ENCODE measurements around the gene AQP11. TPM values are rescaled to one million over a fixed set of nuclear protein-coding genes. Genes with fewer than 3 reads are reported as not detected.

The AQP11 gene
- total and polyA plus RNA-seq, 5 experiments from 2014 or later = 0.92 to 1.4 (median 1.1) TPM

DNA sequence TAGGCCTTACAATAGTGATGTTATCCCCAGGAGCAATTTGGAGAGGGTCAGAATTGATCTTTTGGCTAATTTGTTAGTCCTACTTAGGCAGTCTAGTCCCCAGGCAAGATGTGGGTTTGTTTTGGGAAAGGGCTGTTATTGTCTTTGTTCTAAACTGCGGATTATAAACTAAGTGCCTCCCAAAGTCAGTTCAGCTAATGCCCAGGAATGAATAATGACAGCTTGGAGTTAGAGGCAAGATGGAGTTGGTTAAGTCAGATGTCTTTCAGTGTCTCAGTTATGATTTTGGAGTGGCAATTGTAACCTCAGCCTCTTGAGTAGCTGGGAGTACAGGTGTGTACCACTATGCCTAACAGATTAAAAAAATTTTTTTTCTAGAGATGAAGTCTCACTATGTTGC lies 55.1 kb downstream of the AQP11 start:
- peaks cover 0 to 4% (median 3%) of the 10 kb centered on the region in 9 donors for H3K9me3 Mint-ChIP-seq
- no peak for DNase-seq
- peaks cover 0 to 24% (median 11%) of the 10 kb centered on the region in 5 donors for H3K27me3 Mint-ChIP-seq
- no peak overlapping the region for H3K4me3 Mint-ChIP-seq
- H3K4me1 Mint-ChIP-seq = no peaks in the 10 kb centered on the region
- POLR2A ChIA-PET = no interaction called here
- H3K27ac Mint-ChIP-seq = no peak overlapping the region
- H3K36me3 Mint-ChIP-seq = peaks cover 0 to 4% (median 4%) of the 10 kb centered on the region in 3 donors
- ATAC-seq = no peak

GRCh38 chr11:77647654-77648305 lies 58.0 kb downstream of the AQP11 start:
- POLR2A ChIA-PET = no interaction called here
- H3K27me3 Mint-ChIP-seq = peaks cover 0 to 24% (median 11%) of the 10 kb centered on the region in 5 donors

DNA sequence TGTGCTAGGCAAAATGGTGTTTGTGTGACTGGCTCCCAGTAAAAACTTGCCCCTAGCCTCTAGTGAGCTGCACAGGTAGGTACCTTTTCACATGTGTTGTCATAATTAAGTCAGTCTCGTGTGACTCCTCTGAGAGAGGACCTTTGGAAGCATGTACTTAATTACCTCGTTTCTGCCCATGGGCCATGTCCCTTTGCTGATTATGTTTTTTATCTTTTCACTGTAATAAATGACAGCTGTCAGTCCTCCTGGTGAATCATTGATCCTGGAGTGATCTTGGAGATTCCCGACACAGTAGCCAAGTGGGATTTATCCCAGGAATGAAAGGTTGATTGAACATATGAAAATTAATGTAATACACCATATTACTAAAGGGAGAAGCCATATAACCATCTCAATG lies 60.4 kb downstream of the AQP11 start:
- ATAC-seq = no peak
- Mint-ChIP-seq H3K4me3 (no peak overlapping the region), H3K36me3 (no peaks in the 10 kb centered on the region), H3K4me1 (no peaks in the 10 kb centered on the region), H3K27ac (no peak overlapping the region), H3K9me3 (no peaks in the 10 kb centered on the region), H3K27me3 (peaks cover 0 to 14% (median 8%) of the 10 kb centered on the region in 5 donors)
- POLR2A ChIA-PET = no interaction called here
- DNase-seq = no peak

More at GRCh38 chr11:77647654-77648305, 58.0 kb downstream of the AQP11 start:
- Mint-ChIP-seq H3K4me3 (no peak overlapping the region), H3K36me3 (no peaks in the 10 kb centered on the region), H3K4me1 (no peaks in the 10 kb centered on the region), H3K9me3 (no peaks in the 10 kb centered on the region), H3K27ac (no peak overlapping the region)
- ATAC-seq (no peak), DNase-seq (no peak)

- ATAC-seq (no peak), DNase-seq (no peak)
- no peaks in the 10 kb centered on the region for H3K36me3 Mint-ChIP-seq
- peaks cover 0 to 3% (median 0%) of the 10 kb centered on the region in 5 donors for H3K27me3 Mint-ChIP-seq
- no peaks in the 10 kb centered on the region for H3K4me1 Mint-ChIP-seq
- POLR2A ChIA-PET = no interaction called here
- H3K27ac Mint-ChIP-seq = no peak overlapping the region
- H3K4me3 Mint-ChIP-seq = no peak overlapping the region
- H3K9me3 Mint-ChIP-seq = no peaks in the 10 kb centered on the region
Observed at GRCh38 chr11:77654770-77655434, 65.1 kb downstream of the AQP11 start.

DNA sequence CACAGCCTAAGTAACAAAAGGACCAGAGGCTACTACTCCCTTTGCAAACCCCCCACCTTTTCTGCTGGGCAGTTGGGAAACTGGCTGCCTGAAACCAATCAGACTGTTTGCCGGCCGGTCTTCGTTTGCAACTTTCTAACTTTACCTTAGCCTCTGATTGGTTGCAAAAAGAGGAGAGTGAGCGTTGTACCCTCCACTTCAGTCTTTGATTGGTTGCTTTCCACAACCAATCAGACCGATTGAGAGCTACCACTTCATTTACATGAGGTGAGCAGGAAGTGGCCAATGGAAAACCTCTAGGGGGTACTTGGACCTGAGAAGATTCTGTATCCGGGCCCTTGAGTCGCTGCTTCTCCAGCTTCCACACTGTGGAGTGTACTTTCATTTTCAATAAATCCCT lies 66.6 kb downstream of the AQP11 start:
- H3K36me3 Mint-ChIP-seq = no peaks in the 10 kb centered on the region
- peaks cover 0 to 8% (median 0%) of the 10 kb centered on the region in 4 donors for H3K4me1 Mint-ChIP-seq
- ATAC-seq = no peak
- no peak overlapping the region for H3K4me3 Mint-ChIP-seq
- H3K9me3 Mint-ChIP-seq = no peaks in the 10 kb centered on the region
- no peak overlapping the region for H3K27ac Mint-ChIP-seq
- DNase-seq = no peak
- POLR2A ChIA-PET = no interaction called here
- no peaks in the 10 kb centered on the region for H3K27me3 Mint-ChIP-seq

DNA sequence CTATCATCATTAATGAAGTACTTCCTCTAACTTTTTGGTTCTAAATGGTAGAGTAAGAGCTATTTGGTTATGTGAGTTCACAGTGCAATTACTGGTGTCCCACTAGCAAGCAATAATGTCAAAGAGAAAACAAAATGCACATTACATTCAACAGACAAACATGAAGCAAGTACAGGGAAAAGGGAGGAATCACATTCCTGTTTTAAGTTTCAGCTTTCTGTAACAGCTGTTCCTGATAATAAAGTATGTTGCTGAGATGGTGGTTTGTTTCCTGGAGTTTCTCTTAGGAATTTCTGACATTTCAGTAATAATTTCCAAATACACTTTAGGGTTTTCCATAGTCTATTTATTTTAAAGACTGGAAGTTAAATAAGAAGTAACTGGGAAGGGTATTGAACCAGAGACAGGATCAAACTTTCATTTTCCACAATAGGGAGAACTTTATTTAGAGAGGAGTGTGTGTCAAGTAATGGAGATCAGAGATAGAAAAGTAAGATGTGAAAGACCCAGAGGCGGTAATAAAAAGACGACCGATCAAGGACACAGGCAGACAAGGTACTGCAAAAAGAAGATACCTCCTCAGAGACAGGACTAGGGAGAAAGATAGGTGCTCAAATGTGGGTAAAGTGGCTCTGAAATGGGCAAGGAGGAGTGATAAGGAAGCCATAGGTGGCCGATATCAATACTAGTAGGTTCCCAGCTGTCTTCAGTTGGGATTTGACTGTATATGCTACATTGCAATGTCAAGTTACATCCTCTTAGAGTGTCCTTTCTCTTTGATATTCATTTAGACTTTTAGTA lies 68.7 kb downstream of the AQP11 start:
- Mint-ChIP-seq H3K36me3 (peaks cover 0 to 2% (median 0%) of the 10 kb centered on the region in 3 donors), H3K27me3 (no peaks in the 10 kb centered on the region), H3K9me3 (no peaks in the 10 kb centered on the region), H3K4me1 (peaks cover 0 to 11% (median 0%) of the 10 kb centered on the region in 4 donors), H3K4me3 (no peak overlapping the region), H3K27ac (peak overlapping the region in 2 of 10 donors; percentile 17 to 18)
- no peak for DNase-seq
- ATAC-seq = no peak
- POLR2A ChIA-PET = no interaction called here

Other genes starting within 250 kb of the AQP11 start
- gene PAK1, start 115.9 kb upstream of the AQP11 start, total RNA-seq = 10 to 100 TPM; 24.4 to 28.9 TPM
- 10 to 100 TPM; 17.2 to 24.2 (median 21.6) TPM for gene PAK1, start 115.9 kb upstream of the AQP11 start, polyA plus RNA-seq
- gene CLNS1A, start 47.8 kb downstream of the AQP11 start, total RNA-seq = 100 to 1,000 TPM; 141 to 151 TPM
- 100 to 1,000 TPM; 127 to 140 (median 134) TPM for gene CLNS1A, start 47.8 kb downstream of the AQP11 start, polyA plus RNA-seq
- 100 to 1,000 TPM; 107 to 112 TPM for gene RSF1, start 230.8 kb downstream of the AQP11 start, total RNA-seq
- gene RSF1, start 230.8 kb downstream of the AQP11 start, polyA plus RNA-seq = 10 to 100 TPM; 30.6 to 33.0 (median 32.5) TPM
- 1 to 10 TPM; 5.2 to 6.4 TPM for gene AAMDC, start 231.2 kb downstream of the AQP11 start, total RNA-seq
- gene AAMDC, start 231.2 kb downstream of the AQP11 start, polyA plus RNA-seq = 10 to 100 TPM; 18.3 to 31.5 (median 25.0) TPM

Data from naive thymus-derived CD8-positive, alpha-beta T cell (primary cell).